ENCODE measurements around the gene LMF1.

GRCh38 chr16:909281-910000 is 61.3 kb downstream of the LMF1 start:
- TF ChIP-seq CTCF (IDR thresholded peaks at IDR 0.05) (no peak), POLR2A (IDR thresholded peaks at IDR 0.05) (no peak), POLR2AphosphoS5 (IDR thresholded peaks at IDR 0.05; ENCODE audit: insufficient read depth in 1 of 2, low read depth in 1 of 2) (no peak)

Measured in vagina (tissue), 2 donors.